GM21529 (cell line): ENCODE results near the gene MET.
A peak's percentile ranks its signal among the peaks of the same experiment; 100 is the strongest.
"Not testable (repeated sequence)": the region's sequence is repeated elsewhere in the genome, so short reads cannot be mapped to it uniquely, and the experiment has no call there.

ENCODE experiments used
- ATAC-seq: cut with Tn5 transposase; IDR thresholded peaks from one replicate; pipeline ENCODE4 v1.9.1; 2021; ENCODE audit not compliant: unreplicated experiment

Gene MET

GRCh38 chr7:116751070-116751469 is 79.1 kb downstream of the MET start:
- not testable (repeated sequence) for ATAC-seq

GRCh38 chr7:116752305-116753074 is 80.5 kb downstream of the MET start:
- no peak for ATAC-seq

- no peak for ATAC-seq
Measured at GRCh38 chr7:116753130-116753529, 81.1 kb downstream of the MET start.

GRCh38 chr7:116754186-116754585 is 82.2 kb downstream of the MET start:
- no peak for ATAC-seq

GRCh38 chr7:116757283-116757682 is 85.3 kb downstream of the MET start:
- no peak for ATAC-seq

GRCh38 chr7:116759642-116760041 is 87.6 kb downstream of the MET start:
- not testable (repeated sequence) for ATAC-seq

- ATAC-seq, result no peak
Measured at GRCh38 chr7:116762971-116763370, 91.0 kb downstream of the MET start.

GRCh38 chr7:116763647-116764046 is 91.7 kb downstream of the MET start:
- ATAC-seq, result no peak

GRCh38 chr7:116766881-116767280 is 94.9 kb downstream of the MET start:
- ATAC-seq, result no peak

- ATAC-seq, result no peak
Measured at GRCh38 chr7:116769546-116769945, 97.5 kb downstream of the MET start.

- no peak for ATAC-seq
Measured at GRCh38 chr7:116770941-116771340, 98.9 kb downstream of the MET start.

- ATAC-seq, result no peak
Measured at GRCh38 chr7:116771640-116772039, 99.6 kb downstream of the MET start.

- ATAC-seq, result no peak
Measured at GRCh38 chr7:116772423-116772863, 100.4 kb downstream of the MET start.

- no peak for ATAC-seq
Measured at GRCh38 chr7:116772926-116773749, 101.1 kb downstream of the MET start.

GRCh38 chr7:116776046-116776445 is 104.0 kb downstream of the MET start:
- no peak for ATAC-seq

- peak; percentile 66 for ATAC-seq
Measured at GRCh38 chr7:116776610-116777289, 104.8 kb downstream of the MET start.

GRCh38 chr7:116777651-116778281 is 105.8 kb downstream of the MET start:
- ATAC-seq, result no peak

- ATAC-seq, result no peak
Measured at GRCh38 chr7:116779216-116779615, 107.2 kb downstream of the MET start.

GRCh38 chr7:116779931-116780330 is 107.9 kb downstream of the MET start:
- ATAC-seq, result no peak

GRCh38 chr7:116780521-116780920 is 108.5 kb downstream of the MET start:
- ATAC-seq, result no peak

- no peak for ATAC-seq
Measured at GRCh38 chr7:116780966-116781365, 109.0 kb downstream of the MET start.
